Measurements from ENCODE around the gene MAST3.

GRCh38 chr19:18126097-18126496 lies 28.5 kb downstream of the MAST3 start:
- TF ChIP-seq, protein P1, sequence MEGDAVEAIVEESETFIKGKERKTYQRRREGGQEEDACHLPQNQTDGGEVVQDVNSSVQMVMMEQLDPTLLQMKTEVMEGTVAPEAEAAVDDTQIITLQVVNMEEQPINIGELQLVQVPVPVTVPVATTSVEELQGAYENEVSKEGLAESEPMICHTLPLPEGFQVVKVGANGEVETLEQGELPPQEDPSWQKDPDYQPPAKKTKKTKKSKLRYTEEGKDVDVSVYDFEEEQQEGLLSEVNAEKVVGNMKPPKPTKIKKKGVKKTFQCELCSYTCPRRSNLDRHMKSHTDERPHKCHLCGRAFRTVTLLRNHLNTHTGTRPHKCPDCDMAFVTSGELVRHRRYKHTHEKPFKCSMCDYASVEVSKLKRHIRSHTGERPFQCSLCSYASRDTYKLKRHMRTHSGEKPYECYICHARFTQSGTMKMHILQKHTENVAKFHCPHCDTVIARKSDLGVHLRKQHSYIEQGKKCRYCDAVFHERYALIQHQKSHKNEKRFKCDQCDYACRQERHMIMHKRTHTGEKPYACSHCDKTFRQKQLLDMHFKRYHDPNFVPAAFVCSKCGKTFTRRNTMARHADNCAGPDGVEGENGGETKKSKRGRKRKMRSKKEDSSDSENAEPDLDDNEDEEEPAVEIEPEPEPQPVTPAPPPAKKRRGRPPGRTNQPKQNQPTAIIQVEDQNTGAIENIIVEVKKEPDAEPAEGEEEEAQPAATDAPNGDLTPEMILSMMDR (IDR thresholded peaks at IDR 0.05) = no peak
- TF ChIP-seq POLR2A (IDR thresholded peaks at IDR 0.05) (no peak), POLR2AphosphoS5 (IDR thresholded peaks at IDR 0.05) (no peak)

Measured in prostate gland (tissue), 2 donors.